GM12878 (cell line): ENCODE results near the gene SNX3.

Experiments
- CTCF ChIP-seq, 3 experiments: IDR thresholded peaks in 2 of 3; conservative IDR thresholded peaks in 1 of 3; 2 replicates each; pipeline ENCODE4 v1.5.1; 2011; ENCODE audit warnings: low read depth in 3 of 3, low read length in 3 of 3, mild to moderate bottlenecking in 3 of 3, control low read depth in 2 of 3, moderate library complexity in 2 of 3, inconsistent platforms in 1 of 3, mixed read lengths in 1 of 3; ENCODE audit not compliant: control insufficient read depth in 2 of 3, insufficient read depth in 1 of 3; ENCODE audit errors: extremely low read depth in 1 of 3
- EZH2 ChIP-seq: IDR thresholded peaks from 2 replicates; pipeline ENCODE4 v1.6.1; 2012; ENCODE audit warnings: low read depth, mild to moderate bottlenecking, control low read depth, inconsistent platforms, low read length, borderline replicate concordance; ENCODE audit not compliant: control insufficient read depth
- HDAC2 ChIP-seq: fragments of 200-600 bp; sonication (generic); IDR thresholded peaks from 2 replicates; pipeline ENCODE4 v1.6.1; 2017

- TF ChIP-seq CTCF (IDR thresholded peaks at IDR 0.05 in 2 of 3, conservative IDR thresholded peaks at IDR 0.05 in 1 of 3; ENCODE audit: control insufficient read depth in 2 of 3, extremely low read depth in 1 of 3, insufficient read depth in 1 of 3, low read depth in 3 of 3, low read length in 3 of 3): no peak
- TF ChIP-seq EZH2: no peak
- TF ChIP-seq HDAC2: no peak
Measured at GRCh38 chr6:108168090-108168463, 92.8 kb downstream of the SNX3 start.
